ENCODE measurements around the gene ETNK2. TPM values are rescaled to one million over a fixed set of nuclear protein-coding genes. Genes with fewer than 3 reads are reported as not detected.
A peak's percentile ranks its signal among the peaks of the same experiment; 100 is the strongest.

ETNK2 gene
- total and polyA plus RNA-seq, 2 experiments from 2014 or later, result 7.6 to 26.2 TPM

DNA sequence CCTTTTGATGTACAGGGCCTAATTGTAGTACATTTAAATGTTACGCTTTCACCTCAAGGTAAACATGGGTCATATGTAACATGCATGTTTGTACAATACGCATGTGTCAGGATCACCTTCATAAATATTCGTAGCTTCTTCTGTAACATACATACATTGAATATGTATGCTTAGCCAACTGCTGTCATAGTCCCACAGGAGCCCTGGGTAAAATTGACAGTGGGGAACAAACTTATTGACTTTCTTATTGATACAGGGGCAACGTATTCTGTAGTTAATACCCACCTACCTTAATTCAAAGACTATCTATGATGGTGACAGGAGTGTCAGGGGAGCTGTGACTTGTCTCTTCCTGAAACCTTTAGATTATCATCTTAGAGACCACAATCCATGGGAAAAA is 18.0 kb upstream of the ETNK2 start:
- no peak overlapping the region for H3K4me2 ChIP-seq
- no peak overlapping the region for H3K4me3 Mint-ChIP-seq
- H3K27me3 ChIP-seq (ENCODE audit: insufficient read depth), result no peaks in the 10 kb centered on the region
- no peaks in the 10 kb centered on the region for H3K4me1 ChIP-seq (ENCODE audit: insufficient read depth)
- no peak overlapping the region for H3K27ac Mint-ChIP-seq
- DNase-seq (ENCODE audit: low spot score) (peak; percentile 59), ATAC-seq (no peak)
- TF ChIP-seq ZNF331 (CRISPR knock-in tag; IDR thresholded peaks at IDR 0.05; ENCODE audit: low read depth) (no peak), NANOG (IDR thresholded peaks at IDR 0.05; ENCODE audit: borderline replicate concordance) (no peak), POLR2AphosphoS5 (IDR thresholded peaks at IDR 0.05; ENCODE audit: low read depth) (no peak), EZH2phosphoT487 (IDR thresholded peaks at IDR 0.05; ENCODE audit: unreplicated experiment) (no peak)
- TF ChIP-seq, protein P1, sequence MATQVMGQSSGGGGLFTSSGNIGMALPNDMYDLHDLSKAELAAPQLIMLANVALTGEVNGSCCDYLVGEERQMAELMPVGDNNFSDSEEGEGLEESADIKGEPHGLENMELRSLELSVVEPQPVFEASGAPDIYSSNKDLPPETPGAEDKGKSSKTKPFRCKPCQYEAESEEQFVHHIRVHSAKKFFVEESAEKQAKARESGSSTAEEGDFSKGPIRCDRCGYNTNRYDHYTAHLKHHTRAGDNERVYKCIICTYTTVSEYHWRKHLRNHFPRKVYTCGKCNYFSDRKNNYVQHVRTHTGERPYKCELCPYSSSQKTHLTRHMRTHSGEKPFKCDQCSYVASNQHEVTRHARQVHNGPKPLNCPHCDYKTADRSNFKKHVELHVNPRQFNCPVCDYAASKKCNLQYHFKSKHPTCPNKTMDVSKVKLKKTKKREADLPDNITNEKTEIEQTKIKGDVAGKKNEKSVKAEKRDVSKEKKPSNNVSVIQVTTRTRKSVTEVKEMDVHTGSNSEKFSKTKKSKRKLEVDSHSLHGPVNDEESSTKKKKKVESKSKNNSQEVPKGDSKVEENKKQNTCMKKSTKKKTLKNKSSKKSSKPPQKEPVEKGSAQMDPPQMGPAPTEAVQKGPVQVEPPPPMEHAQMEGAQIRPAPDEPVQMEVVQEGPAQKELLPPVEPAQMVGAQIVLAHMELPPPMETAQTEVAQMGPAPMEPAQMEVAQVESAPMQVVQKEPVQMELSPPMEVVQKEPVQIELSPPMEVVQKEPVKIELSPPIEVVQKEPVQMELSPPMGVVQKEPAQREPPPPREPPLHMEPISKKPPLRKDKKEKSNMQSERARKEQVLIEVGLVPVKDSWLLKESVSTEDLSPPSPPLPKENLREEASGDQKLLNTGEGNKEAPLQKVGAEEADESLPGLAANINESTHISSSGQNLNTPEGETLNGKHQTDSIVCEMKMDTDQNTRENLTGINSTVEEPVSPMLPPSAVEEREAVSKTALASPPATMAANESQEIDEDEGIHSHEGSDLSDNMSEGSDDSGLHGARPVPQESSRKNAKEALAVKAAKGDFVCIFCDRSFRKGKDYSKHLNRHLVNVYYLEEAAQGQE (IDR thresholded peaks at IDR 0.05; ENCODE audit: unreplicated experiment), result no peak
- TF ChIP-seq, protein P2, sequence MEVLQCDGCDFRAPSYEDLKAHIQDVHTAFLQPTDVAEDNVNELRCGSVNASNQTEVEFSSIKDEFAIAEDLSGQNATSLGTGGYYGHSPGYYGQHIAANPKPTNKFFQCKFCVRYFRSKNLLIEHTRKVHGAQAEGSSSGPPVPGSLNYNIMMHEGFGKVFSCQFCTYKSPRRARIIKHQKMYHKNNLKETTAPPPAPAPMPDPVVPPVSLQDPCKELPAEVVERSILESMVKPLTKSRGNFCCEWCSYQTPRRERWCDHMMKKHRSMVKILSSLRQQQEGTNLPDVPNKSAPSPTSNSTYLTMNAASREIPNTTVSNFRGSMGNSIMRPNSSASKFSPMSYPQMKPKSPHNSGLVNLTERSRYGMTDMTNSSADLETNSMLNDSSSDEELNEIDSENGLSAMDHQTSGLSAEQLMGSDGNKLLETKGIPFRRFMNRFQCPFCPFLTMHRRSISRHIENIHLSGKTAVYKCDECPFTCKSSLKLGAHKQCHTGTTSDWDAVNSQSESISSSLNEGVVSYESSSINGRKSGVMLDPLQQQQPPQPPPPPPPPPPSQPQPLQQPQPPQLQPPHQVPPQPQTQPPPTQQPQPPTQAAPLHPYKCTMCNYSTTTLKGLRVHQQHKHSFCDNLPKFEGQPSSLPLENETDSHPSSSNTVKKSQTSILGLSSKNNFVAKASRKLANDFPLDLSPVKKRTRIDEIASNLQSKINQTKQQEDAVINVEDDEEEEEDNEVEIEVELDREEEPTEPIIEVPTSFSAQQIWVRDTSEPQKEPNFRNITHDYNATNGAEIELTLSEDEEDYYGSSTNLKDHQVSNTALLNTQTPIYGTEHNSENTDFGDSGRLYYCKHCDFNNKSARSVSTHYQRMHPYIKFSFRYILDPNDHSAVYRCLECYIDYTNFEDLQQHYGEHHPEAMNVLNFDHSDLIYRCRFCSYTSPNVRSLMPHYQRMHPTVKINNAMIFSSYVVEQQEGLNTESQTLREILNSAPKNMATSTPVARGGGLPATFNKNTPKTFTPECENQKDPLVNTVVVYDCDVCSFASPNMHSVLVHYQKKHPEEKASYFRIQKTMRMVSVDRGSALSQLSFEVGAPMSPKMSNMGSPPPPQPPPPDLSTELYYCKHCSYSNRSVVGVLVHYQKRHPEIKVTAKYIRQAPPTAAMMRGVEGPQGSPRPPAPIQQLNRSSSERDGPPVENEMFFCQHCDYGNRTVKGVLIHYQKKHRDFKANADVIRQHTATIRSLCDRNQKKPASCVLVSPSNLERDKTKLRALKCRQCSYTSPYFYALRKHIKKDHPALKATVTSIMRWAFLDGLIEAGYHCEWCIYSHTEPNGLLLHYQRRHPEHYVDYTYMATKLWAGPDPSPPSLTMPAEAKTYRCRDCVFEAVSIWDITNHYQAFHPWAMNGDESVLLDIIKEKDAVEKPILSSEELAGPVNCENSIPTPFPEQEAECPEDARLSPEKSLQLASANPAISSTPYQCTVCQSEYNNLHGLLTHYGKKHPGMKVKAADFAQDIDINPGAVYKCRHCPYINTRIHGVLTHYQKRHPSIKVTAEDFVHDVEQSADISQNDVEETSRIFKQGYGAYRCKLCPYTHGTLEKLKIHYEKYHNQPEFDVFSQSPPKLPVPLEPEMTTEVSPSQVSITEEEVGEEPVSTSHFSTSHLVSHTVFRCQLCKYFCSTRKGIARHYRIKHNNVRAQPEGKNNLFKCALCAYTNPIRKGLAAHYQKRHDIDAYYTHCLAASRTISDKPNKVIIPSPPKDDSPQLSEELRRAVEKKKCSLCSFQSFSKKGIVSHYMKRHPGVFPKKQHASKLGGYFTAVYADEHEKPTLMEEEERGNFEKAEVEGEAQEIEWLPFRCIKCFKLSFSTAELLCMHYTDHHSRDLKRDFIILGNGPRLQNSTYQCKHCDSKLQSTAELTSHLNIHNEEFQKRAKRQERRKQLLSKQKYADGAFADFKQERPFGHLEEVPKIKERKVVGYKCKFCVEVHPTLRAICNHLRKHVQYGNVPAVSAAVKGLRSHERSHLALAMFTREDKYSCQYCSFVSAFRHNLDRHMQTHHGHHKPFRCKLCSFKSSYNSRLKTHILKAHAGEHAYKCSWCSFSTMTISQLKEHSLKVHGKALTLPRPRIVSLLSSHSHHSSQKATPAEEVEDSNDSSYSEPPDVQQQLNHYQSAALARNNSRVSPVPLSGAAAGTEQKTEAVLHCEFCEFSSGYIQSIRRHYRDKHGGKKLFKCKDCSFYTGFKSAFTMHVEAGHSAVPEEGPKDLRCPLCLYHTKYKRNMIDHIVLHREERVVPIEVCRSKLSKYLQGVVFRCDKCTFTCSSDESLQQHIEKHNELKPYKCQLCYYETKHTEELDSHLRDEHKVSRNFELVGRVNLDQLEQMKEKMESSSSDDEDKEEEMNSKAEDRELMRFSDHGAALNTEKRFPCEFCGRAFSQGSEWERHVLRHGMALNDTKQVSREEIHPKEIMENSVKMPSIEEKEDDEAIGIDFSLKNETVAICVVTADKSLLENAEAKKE (CRISPR knock-in tag; IDR thresholded peaks at IDR 0.05), result no peak
- TF ChIP-seq, protein P3, sequence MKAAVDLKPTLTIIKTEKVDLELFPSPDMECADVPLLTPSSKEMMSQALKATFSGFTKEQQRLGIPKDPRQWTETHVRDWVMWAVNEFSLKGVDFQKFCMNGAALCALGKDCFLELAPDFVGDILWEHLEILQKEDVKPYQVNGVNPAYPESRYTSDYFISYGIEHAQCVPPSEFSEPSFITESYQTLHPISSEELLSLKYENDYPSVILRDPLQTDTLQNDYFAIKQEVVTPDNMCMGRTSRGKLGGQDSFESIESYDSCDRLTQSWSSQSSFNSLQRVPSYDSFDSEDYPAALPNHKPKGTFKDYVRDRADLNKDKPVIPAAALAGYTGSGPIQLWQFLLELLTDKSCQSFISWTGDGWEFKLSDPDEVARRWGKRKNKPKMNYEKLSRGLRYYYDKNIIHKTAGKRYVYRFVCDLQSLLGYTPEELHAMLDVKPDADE (IDR thresholded peaks at IDR 0.05), result no peak
- H3K36me3 ChIP-seq (ENCODE audit: insufficient read depth), result 0 out of 2 replicates have a peak, but pooled peaks cover 5% of the 10 kb centered on the region
- 0 out of 2 replicates have a peak, but pooled peaks cover 5% of the 10 kb centered on the region for H3K9me2 ChIP-seq (ENCODE audit: insufficient read depth)
- peaks cover 8% of the 10 kb centered on the region; the same call in 2 of the 3 replicates for H3K36me3 Mint-ChIP-seq (ENCODE audit: low read depth)
- no peaks in the 10 kb centered on the region for H3K4me1 Mint-ChIP-seq
- H3K4me3 ChIP-seq, result no peak overlapping the region
- H3F3A ChIP-seq (replicated peaks; ENCODE audit: low read depth), result no peaks in the 10 kb centered on the region
- H3K79me2 ChIP-seq (replicated peaks; ENCODE audit: insufficient read depth), result no peaks in the 10 kb centered on the region
- H3K9me3 Mint-ChIP-seq, result peaks cover 38% of the 10 kb centered on the region
- no peaks in the 10 kb centered on the region for H4K20me1 ChIP-seq (replicated peaks; ENCODE audit: insufficient read depth)
- peaks cover 6% of the 10 kb centered on the region for H3K27me3 Mint-ChIP-seq (ENCODE audit: insufficient read depth, low read depth, poor library complexity)
- H3K27ac ChIP-seq (ENCODE audit: low read depth), result no peak overlapping the region
- H2AFZ ChIP-seq, result no peak overlapping the region
